ENCODE measurements around the gene PTGIS.

DNA sequence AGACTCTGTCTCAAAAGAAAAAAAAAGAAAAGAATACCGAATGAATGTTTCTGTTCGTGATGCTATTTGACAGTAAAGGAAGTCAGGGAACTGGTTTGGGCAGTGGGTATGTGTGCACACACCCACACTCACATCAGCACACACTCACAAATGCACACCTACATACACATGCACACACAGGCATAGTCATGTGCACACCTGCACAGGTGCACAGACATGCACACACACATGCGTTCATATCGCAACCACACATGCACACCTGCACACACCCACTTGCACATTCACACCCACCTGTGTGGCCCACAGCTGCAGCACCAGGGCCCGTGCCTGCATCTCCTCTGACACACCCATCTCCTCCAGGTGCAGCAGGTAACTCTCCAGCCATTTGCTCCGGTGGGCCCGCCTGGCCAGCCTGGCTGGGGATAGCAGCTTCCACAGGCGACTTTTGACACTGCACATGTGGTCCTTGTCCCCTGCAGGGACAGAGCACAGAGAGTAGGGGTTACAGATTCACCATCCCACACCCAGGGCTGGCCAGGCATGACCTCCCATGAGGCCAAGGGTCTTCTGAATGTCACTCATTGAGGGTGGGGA, 44.1 kb downstream of the PTGIS start:
- TF ChIP-seq, protein P1, sequence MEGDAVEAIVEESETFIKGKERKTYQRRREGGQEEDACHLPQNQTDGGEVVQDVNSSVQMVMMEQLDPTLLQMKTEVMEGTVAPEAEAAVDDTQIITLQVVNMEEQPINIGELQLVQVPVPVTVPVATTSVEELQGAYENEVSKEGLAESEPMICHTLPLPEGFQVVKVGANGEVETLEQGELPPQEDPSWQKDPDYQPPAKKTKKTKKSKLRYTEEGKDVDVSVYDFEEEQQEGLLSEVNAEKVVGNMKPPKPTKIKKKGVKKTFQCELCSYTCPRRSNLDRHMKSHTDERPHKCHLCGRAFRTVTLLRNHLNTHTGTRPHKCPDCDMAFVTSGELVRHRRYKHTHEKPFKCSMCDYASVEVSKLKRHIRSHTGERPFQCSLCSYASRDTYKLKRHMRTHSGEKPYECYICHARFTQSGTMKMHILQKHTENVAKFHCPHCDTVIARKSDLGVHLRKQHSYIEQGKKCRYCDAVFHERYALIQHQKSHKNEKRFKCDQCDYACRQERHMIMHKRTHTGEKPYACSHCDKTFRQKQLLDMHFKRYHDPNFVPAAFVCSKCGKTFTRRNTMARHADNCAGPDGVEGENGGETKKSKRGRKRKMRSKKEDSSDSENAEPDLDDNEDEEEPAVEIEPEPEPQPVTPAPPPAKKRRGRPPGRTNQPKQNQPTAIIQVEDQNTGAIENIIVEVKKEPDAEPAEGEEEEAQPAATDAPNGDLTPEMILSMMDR (IDR thresholded peaks at IDR 0.05): no peak
- TF ChIP-seq EZH2 (IDR thresholded peaks at IDR 0.05; ENCODE audit: borderline replicate concordance, insufficient read depth, low read depth, low read length, poor library complexity, severe bottlenecking): no peak
